SIG-M5 (cell line): ENCODE results near the gene KEL.
"Not testable (repeated sequence)": the region's sequence is repeated elsewhere in the genome, so short reads cannot be mapped to it uniquely, and the experiment has no call there.

Source experiments
- DNase-seq: peaks from one replicate; lab custom pipeline; 2025; lab: John Stamatoyannopoulos, UW

KEL gene, protein sequence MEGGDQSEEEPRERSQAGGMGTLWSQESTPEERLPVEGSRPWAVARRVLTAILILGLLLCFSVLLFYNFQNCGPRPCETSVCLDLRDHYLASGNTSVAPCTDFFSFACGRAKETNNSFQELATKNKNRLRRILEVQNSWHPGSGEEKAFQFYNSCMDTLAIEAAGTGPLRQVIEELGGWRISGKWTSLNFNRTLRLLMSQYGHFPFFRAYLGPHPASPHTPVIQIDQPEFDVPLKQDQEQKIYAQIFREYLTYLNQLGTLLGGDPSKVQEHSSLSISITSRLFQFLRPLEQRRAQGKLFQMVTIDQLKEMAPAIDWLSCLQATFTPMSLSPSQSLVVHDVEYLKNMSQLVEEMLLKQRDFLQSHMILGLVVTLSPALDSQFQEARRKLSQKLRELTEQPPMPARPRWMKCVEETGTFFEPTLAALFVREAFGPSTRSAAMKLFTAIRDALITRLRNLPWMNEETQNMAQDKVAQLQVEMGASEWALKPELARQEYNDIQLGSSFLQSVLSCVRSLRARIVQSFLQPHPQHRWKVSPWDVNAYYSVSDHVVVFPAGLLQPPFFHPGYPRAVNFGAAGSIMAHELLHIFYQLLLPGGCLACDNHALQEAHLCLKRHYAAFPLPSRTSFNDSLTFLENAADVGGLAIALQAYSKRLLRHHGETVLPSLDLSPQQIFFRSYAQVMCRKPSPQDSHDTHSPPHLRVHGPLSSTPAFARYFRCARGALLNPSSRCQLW

DNA sequence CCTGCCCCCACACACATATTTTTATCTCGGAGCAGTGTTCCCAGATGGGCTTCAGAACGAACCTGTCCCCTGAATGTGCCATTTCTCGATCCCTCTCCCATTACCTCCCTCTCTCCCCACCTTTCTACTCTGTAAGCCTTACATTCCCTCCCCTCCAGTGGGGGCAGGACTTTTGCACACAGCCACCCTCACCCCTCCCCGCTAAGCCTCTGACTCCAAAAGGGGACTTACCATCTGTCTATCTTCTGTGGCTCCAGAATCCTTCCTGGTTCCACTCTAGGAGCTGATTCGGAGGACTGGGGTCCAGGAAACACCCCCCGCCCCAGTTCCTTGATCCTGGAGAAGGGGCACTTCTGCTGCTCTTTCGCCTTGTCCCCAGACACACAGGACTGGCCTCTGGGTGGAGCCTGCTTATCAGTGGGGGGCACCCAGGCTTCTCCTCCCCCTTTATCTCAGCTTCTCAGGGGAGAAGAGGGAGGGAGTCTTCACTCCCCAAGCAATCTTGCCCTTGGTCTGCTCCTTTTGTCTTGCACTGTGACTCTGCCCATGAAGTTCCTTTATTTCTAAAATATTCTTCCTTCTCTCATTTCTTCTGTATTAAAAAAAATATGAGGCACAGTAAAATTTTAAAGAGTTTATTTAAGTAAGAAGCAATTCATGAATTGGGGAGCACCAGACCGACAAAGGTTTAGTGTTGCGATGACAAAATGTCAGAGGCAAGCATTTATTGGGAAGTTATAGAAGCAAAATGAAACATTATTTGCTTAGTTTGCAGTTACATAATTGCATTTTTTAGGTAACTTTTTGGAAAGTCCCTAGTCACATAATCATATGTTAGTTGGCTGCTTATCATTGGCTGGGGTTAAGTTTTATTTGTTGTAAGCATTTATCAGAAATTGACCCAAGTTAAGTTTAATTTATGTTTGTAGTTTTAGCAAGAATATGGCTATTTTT, at the start of gene KEL:
Gene KEL (minus strand): TSS at position 391 of the 954 bp plus-strand sequence. CDS start 157 bp downstream, at position 234.
- no peak for DNase-seq

DNA sequence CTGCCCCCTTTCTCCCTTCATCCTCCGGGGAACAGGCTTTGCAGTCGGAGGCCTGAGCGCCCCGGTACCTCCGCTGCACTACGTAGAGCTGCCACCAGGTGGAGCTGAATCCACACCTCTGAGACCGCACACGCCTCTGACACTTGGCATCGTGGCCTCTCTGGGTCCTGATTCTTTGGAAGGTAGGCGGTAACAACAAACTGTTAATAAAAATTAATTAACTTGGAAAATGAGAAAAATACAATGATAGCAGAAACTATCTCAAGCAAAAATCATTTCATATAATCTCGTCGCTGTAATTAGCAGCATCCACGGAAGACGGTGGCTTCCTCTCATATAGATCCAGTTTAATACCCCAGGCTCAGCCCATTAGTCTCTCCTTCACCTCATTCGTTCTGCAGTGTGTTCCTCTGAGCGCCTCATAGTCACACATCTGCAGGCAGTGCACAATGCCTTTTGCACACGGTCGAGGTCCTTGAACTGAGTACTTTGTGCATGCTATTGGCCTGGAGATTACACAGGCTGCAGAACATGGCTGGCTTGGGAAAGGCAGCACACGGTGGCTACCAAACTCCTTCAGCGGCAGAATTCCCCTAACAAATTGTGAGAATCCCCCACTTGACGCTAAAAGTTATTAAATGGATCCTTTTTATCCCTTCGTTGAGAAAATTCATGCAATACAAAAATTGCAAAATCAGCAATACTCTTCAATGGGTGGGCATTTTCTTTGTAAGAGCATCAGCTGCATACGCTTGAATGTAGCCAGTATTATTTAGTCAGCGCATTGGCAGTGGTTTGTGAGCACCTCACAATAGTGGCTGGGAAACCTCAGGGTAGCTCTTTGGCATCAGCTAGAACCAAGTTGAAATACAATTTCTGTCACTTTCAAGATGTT, 46.1 kb upstream of the KEL start:
- DNase-seq = no peak

DNA sequence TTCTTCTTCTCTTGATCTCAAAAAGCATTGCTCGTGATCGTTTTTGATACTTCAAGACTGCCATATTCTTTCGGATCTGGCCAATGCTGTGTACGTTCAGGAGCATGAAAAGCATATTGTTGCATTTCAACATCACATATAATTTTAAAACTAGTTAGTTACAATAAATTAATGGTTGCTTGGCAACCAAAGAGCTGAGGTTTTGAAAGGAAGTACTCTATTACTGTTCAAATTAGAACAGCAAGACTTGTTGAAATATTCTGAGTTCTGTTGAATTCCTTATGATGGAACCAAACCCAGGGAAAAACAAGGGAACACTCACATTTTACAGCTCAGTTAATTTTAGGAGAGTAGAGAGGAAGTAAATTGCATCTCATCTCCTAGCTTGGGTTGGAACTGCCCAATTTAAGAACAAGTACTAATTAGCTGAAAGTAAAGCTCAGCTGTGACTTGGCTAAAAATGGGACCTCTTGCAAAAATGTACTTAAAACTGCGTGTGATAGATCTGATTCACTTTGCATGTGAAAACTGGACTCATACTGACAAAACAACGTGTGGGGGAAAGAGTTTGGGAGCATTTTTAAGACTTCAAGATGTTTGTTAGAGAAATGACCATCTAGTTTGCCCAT, 43.6 kb upstream of the KEL start:
- no peak for DNase-seq

DNA sequence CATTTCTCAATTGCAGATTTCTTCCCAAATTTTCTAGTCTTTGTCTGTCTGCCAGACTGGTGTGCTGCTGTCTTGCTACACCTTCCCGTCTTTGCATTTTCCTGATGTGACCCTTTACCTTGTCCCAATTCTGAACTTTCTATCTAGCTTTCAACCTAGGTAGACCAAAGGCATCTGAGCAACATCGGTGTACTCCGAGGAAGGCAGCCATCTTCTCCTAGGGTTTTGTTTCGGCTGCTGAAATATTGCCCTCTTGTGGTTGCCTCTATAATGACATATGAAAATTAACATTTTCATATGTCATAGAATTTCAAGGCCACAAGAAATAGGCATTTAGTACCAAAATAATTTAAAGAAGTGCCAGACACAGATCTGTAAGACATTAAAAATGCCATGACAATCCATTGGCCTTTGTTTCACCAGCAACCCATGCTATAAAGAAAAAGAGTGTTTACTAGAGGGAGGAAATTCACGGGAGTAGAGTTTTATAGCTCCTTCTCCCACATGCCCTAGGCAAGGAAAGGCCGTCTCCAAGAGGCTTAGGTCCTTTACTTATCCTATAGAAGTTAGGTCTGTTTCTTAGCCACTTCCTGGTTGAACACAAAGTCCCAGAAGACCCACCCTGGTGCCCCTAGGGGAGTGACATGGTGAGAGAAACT, 41.4 kb upstream of the KEL start:
- DNase-seq = no peak

DNA sequence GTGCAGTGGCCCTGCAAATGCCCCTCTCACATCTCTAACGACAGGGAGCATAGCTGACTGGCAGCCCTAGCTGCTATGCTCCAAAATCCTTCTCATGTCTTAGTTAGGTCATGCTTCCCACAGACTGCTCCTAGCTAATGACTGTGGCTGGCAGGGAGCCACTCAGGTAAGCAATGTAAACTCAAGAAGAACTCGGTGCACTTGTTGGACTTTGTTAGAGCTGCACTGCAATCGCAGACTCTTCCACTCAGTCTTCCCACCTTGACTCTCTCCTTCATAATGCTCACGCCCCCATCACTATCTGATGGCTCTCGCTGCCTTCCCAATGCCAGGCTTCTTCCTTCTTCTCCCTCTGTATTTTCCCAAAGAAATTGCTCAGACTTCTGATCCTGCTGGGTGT, 40.7 kb upstream of the KEL start:
- no peak for DNase-seq

DNA sequence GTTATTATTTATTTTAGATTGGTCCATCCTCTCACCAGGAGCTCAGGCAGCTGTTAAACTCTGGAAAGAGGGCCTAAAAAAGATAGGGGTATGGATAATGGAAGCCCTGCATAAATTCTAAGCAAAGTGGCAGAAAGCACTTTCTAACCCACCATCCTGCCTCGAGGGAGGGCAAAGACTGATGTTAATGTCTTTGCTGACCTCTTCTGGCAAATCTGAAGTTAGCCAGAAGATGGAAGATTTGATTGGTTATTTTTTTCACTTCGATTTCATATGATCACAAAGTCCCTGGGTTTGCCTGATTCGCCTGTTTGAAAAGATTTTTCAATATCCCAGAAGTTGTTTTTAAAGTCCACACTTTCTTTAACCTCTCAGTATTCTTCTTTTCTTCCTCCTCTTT, 39.9 kb upstream of the KEL start:
- no peak for DNase-seq

DNA sequence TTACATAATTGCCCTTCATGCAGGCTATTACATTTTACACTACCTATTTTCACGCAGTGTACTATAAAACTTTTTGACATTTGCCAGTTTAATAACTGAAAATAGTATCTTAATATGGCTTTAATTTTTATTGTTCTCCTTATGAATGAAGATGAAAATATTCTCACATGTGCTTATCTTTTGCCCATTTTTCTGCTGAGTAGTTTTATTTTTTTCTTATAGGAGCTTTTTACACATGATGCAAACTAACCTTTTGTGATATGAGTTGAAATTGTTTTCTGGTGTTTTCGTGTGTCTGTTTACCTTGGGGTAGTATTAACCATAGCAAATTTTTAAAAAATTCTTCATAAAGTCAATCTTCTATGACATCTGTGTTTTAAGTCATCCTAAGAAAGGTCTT, 38.5 kb upstream of the KEL start:
- no peak for DNase-seq

DNA sequence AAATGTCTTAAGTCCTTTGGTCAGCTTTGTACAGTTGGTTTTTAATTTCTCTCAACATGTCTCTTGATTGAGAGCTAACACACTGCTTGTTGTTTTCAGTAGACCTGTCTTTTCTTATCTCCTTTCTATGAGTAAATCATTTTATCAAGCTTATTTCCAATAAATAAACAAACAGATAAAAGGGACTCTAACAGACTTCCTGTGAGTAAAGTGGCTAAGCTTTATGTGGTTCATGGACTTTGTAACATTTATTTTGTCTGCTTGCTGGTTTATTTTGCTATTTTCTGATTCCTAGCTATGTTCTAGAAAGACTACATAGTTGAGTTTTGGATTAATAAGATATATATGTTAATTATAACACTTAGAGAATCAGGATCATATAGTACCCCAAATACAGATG, 37.6 kb upstream of the KEL start:
- DNase-seq = no peak

DNA sequence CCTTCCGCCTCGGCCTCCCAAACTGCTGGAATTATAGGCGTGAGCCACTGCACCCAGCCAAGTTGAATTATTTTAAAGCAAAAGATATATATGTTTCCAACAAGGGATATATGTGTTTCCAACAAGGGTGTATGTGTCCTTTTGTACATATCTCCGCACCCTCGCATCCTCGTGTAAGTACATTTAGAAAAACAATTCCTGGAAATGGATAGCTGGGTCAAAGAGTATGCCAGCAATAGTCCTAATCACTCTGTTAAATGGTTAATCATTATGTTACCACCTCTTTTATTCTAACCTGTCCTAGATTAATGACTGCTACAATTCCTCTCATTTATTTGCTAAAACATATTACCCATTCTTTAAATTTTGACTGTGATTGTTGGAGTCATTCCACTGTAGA, 36.8 kb upstream of the KEL start:
- DNase-seq = no peak

DNA sequence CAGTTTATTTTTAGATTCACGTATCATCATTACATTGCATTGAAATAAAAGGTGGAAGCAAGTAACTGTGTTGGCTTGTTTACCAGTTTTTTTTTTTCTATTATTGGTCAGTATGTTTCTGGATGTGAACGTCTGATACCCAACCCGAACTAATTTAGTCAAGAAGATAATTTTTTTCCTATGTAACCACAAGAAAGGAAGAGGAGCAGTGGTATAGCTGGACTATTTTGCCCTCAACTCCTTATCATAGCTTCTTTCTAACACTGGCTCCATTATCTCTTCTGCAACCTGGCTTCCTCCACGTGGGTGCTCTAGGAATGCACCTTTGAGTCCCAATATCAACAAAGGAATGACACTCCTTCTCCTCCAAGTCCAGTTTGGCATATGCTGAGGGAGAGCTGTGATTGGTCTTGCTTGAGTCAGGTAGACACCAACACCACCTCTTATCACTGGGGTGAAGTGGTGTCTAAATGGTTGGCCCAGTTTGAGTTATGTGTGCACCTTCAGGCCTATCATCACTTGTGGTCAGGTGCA, 35.4 kb upstream of the KEL start:
- DNase-seq = no peak

DNA sequence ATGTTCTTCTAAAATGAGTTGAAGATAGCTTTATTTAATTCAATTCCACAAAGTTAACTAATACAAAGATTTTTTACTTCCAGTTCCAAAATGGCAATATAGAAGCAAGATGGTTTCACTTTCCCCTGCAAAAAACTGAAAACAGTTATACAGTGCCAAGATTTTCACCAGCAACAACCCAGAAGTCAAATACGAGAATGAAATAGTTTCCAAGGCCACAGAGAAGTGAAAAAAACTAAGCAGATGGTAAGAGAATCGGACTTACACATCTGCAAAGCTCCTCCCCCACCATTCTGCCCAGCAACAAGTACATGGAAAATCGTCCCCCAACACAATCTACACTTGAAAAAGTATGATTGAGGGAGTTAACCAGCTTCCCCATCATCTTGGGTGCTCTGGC, 30.3 kb upstream of the KEL start:
- no peak for DNase-seq

DNA sequence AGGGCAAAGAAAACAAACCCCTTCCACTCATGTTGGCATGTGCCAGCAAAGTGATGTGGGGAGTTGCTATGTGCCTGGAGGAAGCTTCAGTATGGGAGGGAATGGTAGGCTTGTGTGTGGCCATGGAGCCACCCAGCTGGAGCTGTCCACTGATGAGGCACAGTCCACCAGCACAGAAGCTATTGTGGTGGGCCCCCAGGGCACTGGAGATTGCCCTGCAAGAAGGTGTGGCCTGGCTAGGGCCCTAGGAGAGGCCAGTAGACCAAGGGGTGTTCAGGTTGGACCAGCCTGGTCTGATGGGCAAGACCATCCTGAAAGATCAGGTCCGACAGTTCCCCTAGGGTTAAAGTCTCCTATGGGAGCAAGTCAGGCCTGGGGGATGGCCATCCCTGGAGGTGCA, 22.1 kb upstream of the KEL start:
- DNase-seq = no peak

DNA sequence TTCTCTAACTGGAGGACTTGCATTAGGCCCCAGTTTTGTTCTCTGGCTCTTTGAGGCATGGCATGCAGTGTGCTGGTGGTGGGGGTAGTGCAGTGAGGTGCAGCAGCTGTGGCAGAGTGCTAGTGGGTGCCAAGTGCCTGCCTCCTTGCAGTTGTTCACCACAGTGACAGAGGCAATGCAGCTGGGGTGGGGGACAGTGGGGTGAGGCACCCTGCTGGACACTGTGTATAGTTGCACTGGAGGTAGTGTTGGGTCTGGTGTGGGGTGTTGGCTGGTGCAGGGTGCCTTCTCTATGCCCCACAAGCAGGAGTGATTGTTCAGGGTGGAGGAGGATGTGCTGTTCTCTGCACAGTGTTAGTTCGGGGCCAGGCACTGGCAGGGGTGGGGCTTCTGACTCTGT, 21.7 kb upstream of the KEL start:
- no peak for DNase-seq

DNA sequence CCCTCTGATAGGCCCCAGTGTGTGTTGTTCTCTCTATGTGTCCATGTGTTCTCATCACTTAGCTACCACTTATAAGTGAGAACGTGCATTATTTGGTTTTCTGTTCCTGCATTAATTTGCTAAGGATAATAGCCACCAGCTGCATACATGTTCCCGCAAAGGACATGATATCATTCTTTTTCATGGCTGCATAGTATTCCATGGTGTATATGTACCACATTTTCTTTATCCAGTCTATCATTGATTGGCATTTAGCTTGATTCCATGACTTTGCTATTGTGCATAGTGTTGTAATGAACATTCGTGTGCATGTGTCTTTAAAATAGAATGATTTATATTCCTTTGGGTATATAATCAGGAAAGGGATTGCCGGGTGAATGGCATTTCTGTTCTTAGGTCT, 16.2 kb upstream of the KEL start:
- not testable (repeated sequence) for DNase-seq

DNA sequence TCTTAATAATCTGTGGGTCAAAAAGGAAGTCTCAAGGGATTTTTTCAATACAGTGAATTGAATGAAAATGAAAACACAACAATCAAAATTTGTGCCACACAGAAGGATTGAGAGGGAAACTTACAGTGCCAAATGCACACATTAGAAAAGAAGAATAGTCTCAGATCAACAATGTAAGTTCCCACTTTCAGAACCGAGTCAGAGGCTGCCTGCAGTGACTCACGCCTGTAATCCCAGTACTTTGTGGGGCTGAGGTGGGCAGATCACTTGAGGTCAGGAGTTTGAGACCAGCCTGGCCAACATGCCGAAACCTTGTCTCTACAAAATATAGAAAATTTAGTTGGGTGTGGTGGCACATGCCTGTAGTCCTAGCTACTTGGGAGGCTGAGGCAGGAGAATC, 12.5 kb upstream of the KEL start:
- DNase-seq = no peak

DNA sequence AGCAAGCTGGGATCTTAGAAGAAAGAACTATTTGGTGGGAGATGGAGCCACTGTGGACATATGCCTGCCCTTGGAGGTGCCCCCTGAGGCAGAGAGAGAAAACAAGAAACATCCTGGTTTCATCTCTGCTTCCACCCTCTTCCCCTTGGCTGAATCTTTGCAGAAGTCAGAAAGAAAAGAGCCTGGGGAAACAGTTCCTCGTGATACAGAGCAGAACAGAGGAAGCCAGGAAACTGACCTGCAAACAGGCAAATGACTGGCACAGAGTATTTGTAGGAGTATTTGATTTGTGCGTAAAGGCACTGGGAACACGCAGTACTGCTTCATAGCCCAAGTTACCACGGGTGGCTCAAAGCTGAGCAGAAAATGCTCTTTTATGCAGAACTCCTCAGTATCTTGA, 7.0 kb upstream of the KEL start:
- no peak for DNase-seq

DNA sequence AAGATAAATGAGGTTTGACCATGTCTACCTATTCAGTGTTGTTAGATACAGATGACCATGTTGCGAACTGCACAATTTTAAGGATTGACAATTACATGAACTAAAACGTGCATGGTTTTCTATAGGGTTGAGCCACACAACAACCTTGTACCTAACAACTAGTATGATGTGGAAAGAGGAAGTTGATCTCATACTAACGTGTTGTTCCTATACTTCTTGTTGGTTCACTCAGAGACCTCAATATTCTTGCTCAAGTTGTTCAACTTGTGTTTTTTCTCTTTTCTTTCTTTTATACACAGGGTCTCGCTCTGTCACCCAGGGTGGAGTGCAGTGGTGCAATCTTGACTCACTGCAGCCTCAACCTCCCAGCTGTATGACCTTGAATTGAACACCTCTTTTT, 6.1 kb upstream of the KEL start:
- DNase-seq = no peak

DNA sequence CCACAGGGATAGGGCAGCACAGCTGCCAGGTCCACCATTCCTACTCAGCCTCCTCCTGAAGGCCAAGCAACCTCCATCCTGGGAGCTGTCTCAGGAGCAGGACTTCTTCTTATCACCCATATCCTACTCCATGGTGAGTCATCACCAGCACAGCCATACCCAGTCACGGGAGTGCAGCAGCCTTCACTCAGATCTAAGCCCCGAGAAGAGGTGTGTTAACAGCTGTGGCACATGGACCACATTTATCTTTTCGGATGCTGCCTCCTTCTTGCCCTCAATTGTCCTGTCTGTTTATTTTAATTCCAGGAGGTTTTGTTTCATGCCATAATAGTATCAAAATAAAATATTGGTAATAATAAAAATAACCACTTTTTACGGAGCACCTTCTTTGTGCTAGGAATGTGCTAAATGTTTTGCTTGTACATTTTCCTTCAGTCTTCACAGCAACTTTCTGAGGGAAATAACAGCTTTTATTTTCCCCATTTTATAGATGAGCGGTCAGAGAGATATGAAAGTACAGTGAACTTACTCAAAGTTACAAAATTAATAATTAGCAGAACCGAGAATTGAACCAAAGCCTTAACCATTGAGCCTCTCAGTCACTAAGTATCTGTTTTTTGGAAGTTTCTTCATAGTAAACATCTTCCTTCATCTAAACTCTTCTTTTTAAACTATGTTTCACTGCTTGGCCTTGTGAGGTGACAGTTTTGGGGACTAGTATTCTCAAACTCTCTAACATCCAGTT, 2.5 kb upstream of the KEL start:
- DNase-seq = no peak

DNA sequence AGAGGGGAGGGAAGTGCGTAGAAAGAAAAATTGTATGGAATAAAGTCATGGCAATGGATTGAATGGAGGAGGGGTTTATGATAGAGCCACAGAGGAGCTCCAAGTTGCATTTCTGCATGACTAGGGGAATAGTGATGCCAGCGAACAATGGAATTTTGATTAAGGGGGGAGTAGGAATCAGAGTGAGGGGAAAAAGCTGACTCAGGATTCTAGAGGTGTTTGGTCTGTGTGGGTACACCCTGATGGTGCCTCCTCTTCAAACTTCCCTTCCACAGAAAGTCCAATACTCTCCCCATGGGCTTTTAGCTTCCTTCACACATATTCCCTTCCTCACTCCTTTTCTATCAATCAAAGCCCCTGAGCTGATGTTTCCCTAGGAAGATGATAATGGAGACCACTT, 1.8 kb upstream of the KEL start:
- no peak for DNase-seq
